ENCODE measurements around the gene CLEC20A.

DNA sequence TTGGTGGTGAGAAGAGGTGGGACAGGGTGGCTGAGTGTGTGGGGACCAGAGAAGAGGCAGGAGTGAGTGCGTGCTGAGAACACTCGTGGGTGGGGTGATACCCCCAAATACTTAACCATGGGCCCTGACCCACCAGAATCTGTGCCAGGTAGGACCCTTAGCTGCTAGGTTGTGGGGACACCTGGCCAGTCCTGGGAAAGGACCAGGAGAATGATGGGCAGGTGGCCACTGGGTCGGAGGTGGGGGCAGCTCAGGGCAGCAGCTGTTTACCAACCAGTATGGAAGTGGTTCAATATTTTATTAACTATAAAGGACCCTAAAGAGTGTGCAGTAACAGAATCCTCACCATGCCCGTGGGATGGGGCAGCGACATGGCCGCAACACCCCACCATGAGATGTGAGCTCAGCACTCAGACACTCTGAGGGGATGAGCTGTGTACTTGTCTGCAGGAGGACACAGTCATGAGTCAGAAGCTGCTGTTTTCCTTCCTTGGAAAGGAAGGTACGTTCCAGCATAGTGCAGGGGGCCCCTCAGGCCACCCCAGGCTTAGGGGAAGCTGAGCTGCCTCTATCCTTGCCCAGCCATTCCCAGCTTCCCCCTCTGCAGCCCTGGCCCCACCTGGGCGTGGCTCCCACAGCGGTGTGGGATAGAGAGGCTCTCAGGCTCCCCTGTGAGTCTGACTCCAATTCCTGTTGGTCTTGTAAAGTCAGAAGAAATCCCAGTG is 41.6 kb upstream of the CLEC20A start:
- TF ChIP-seq, protein P1, sequence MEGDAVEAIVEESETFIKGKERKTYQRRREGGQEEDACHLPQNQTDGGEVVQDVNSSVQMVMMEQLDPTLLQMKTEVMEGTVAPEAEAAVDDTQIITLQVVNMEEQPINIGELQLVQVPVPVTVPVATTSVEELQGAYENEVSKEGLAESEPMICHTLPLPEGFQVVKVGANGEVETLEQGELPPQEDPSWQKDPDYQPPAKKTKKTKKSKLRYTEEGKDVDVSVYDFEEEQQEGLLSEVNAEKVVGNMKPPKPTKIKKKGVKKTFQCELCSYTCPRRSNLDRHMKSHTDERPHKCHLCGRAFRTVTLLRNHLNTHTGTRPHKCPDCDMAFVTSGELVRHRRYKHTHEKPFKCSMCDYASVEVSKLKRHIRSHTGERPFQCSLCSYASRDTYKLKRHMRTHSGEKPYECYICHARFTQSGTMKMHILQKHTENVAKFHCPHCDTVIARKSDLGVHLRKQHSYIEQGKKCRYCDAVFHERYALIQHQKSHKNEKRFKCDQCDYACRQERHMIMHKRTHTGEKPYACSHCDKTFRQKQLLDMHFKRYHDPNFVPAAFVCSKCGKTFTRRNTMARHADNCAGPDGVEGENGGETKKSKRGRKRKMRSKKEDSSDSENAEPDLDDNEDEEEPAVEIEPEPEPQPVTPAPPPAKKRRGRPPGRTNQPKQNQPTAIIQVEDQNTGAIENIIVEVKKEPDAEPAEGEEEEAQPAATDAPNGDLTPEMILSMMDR (IDR thresholded peaks at IDR 0.05) = no peak
- TF ChIP-seq POLR2A (IDR thresholded peaks at IDR 0.05; ENCODE audit: low read depth) = no peak
- TF ChIP-seq EP300 (IDR thresholded peaks at IDR 0.05) = no peak
- TF ChIP-seq POLR2AphosphoS5 (IDR thresholded peaks at IDR 0.05) = no peak
